ENCODE results near the gene MAP3K4. TPM values are rescaled to one million over a fixed set of nuclear protein-coding genes. Genes with fewer than 3 reads are reported as not detected.

Gene MAP3K4
- total and polyA plus RNA-seq, 2 of the 8 experiments (the other 6 are each of a cell fraction or from before 2014, with no cell fraction given), result 16.6 to 51.6 TPM

GRCh38 chr6:161017766-161018564 is 26.4 kb downstream of the MAP3K4 start:
- Histone ChIP-seq H3K4me1 (replicated peaks in 1 of 4; ENCODE audit: control insufficient read depth in 3 of 4, insufficient read depth in 4 of 4, low read length in 3 of 4) (peaks cover 2 to 8% (median 4%) of the 10 kb centered on the region in 4 experiments; a peak in 6 of 7 replicates), H3K36me3 (ENCODE audit: control insufficient read depth in 2 of 4, insufficient read depth in 4 of 4, low read length in 3 of 4) (no peaks in the 10 kb centered on the region), H3K14ac (ENCODE audit: insufficient read length) (no peak overlapping the region), H2BK5ac (ENCODE audit: low read depth, low read length) (no peak overlapping the region), H3K27me3 (replicated peaks in 1 of 4; ENCODE audit: control insufficient read depth in 3 of 4, extremely low read depth in 1 of 4, insufficient read depth in 3 of 4, low read length in 3 of 4) (no peaks in the 10 kb centered on the region), H3K4ac (replicated peaks; ENCODE audit: insufficient read length, low read depth, low read length) (no peak overlapping the region), H2AFZ (ENCODE audit: low read length) (no peak overlapping the region), H2BK15ac (ENCODE audit: low read length) (no peak overlapping the region), H3K4me2 (ENCODE audit: insufficient read depth in 1 of 2, low read depth in 2 of 2, low read length in 2 of 2) (no peak overlapping the region), H3K23ac (ENCODE audit: insufficient read length) (no peak overlapping the region), H3K23me2 (ENCODE audit: low read depth, low read length) (no peaks in the 10 kb centered on the region), H4K5ac (ENCODE audit: insufficient read length, low read depth, low read length) (no peak overlapping the region), H2BK12ac (ENCODE audit: low read depth, low read length) (no peak overlapping the region), H2BK20ac (ENCODE audit: low read length) (no peak overlapping the region), H3K27ac (ENCODE audit: low read depth, low read length) (no peak overlapping the region), H4K91ac (replicated peaks; ENCODE audit: insufficient read length, low read length) (no peak overlapping the region), H3K9me3 (ENCODE audit: insufficient read depth in 2 of 2, low read depth in 1 of 2, low read length in 1 of 2) (no peaks in the 10 kb centered on the region), H3K79me1 (ENCODE audit: low read depth, low read length) (peaks cover 6% of the 10 kb centered on the region), H3K79me2 (ENCODE audit: control insufficient read depth in 1 of 2, insufficient read depth in 2 of 2, low read length in 2 of 2) (peaks cover 0 to 94% of the 10 kb centered on the region in 2 experiments; a peak in 3 of 4 replicates), H4K20me1 (replicated peaks in 1 of 2; ENCODE audit: control insufficient read depth in 1 of 2, insufficient read depth in 2 of 2, low read length in 2 of 2) (peaks cover 0 to 2% of the 10 kb centered on the region in 2 experiments), H3K18ac (ENCODE audit: extremely low read depth, low read length) (no peak overlapping the region), H3K56ac (replicated peaks; ENCODE audit: insufficient read length, low read depth, low read length) (no peak overlapping the region), H4K8ac (ENCODE audit: extremely low read depth, insufficient read depth, low read length) (no peak overlapping the region), H2BK120ac (replicated peaks; ENCODE audit: low read depth, low read length) (no peak overlapping the region), H3K4me3 (ENCODE audit: extremely low read depth in 1 of 4, insufficient read depth in 2 of 4, low read depth in 3 of 4, low read length in 4 of 4) (no peak overlapping the region), H3K9ac (replicated peaks in 1 of 4; ENCODE audit: extremely low read depth in 1 of 4, low read depth in 3 of 4, low read length in 3 of 4) (no peak overlapping the region), H2AK5ac (ENCODE audit: low read depth, low read length) (no peak overlapping the region)
- FAIRE-seq, result peak; percentile 24
- ChIA-PET CTCF (ENCODE audit: partially characterized antibody) (interaction anchor here (1.2 kb wide), 1 partner anchor 86 kb away, joined by 3 read pairs; no protein-coding TSS in a partner anchor), POLR2A (ENCODE audit: partially characterized antibody) (interaction anchor here (0.9 to 1.2 kb wide), 2 partner anchors 8 to 15 kb away, joined by 4 read pairs; no protein-coding TSS in a partner anchor)
- no peak for DNase-seq (ENCODE audit: low read depth in 1 of 2, low spot score in 2 of 2)
- 80% methylated on average over 5 of the region's 5 CpGs; no CpG with 5 or more reads in 1 of the 2 experiments for WGBS, 2 experiments (ENCODE audit: extremely low coverage in 1 of 2, insufficient coverage in 1 of 2, insufficient read length in 1 of 2, insufficient replicate concordance in 2 of 2, low coverage in 1 of 2, low lambda C conversion rate in 2 of 2, missing lambda C conversion rate in 1 of 2)
- TF ChIP-seq TAF1 (IDR thresholded peaks at IDR 0.05; ENCODE audit: low read depth, low read length), result no peak
- TF ChIP-seq SAP30 (IDR thresholded peaks at IDR 0.05; ENCODE audit: insufficient read depth, insufficient replicate concordance, low read length), result no peak
- no peak for TF ChIP-seq CREB1 (IDR thresholded peaks at IDR 0.05)
- no peak for TF ChIP-seq TAF7 (optimal IDR thresholded peaks at IDR 0.05; ENCODE audit: borderline replicate concordance, low read depth, low read length)
- TF ChIP-seq SIN3A (conservative IDR thresholded peaks at IDR 0.05 in 1 of 2, IDR thresholded peaks at IDR 0.05 in 1 of 2; ENCODE audit: low read depth in 1 of 2, low read length in 2 of 2), result no peak
- no peak for TF ChIP-seq SUZ12 (IDR thresholded peaks at IDR 0.05; ENCODE audit: low read length)
- TF ChIP-seq BACH1 (IDR thresholded peaks at IDR 0.05; ENCODE audit: low read length), result no peak
- no peak for TF ChIP-seq NRF1 (IDR thresholded peaks at IDR 0.05; ENCODE audit: low read depth, low read length)
- TF ChIP-seq, protein P1, sequence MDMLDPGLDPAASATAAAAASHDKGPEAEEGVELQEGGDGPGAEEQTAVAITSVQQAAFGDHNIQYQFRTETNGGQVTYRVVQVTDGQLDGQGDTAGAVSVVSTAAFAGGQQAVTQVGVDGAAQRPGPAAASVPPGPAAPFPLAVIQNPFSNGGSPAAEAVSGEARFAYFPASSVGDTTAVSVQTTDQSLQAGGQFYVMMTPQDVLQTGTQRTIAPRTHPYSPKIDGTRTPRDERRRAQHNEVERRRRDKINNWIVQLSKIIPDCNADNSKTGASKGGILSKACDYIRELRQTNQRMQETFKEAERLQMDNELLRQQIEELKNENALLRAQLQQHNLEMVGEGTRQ (IDR thresholded peaks at IDR 0.05; ENCODE audit: low read length), result no peak
- TF ChIP-seq CBX5 (IDR thresholded peaks at IDR 0.05; ENCODE audit: low read depth, low read length), result no peak
- no peak for TF ChIP-seq SRF (IDR thresholded peaks at IDR 0.05; ENCODE audit: low read depth, low read length)
- TF ChIP-seq SP1 (IDR thresholded peaks at IDR 0.05; ENCODE audit: low read depth, low read length), result no peak
